ENCODE data around the gene ZMYND10.
A peak's percentile ranks its signal among the peaks of the same experiment; 100 is the strongest.

ZMYND10 gene

DNA sequence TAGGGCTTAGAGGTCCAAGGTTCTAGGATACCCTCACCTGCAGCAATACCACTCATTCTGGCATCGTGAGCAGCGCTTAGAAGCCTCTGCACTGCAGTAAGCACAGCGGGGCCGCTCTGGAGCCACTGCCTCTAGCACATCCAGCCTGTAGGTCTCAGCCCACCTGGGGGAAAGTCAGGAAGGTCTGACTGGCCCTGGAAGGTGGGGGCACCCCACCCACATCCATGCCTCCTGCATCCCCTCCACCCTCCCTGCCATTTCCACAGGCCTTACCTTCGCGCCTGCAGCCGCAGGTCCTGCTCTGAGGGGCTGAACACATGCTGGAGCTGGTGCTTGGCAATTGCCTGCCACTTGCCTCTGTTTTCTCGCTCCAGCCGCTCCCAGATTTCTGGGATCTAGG, 4.0 kb downstream of the ZMYND10 start:
- Histone ChIP-seq H3K9ac (ENCODE audit: low read length) (no peak overlapping the region), H3K27ac (ENCODE audit: low read depth, low read length) (no peak overlapping the region), H3K9me3 (ENCODE audit: low read length) (no peaks in the 10 kb centered on the region), H3K36me3 (ENCODE audit: insufficient read depth, low read length) (no peaks in the 10 kb centered on the region), H3K27me3 (ENCODE audit: control insufficient read depth in 1 of 2, insufficient read depth in 2 of 2, low read length in 2 of 2) (no peaks in the 10 kb centered on the region), H3K4me3 (ENCODE audit: low read depth in 1 of 2, low read length in 2 of 2) (peak overlapping the region in 1 of 2 donors; percentile 58), H3K4me1 (ENCODE audit: insufficient read depth, low read length) (peaks cover 37% of the 10 kb centered on the region)

DNA sequence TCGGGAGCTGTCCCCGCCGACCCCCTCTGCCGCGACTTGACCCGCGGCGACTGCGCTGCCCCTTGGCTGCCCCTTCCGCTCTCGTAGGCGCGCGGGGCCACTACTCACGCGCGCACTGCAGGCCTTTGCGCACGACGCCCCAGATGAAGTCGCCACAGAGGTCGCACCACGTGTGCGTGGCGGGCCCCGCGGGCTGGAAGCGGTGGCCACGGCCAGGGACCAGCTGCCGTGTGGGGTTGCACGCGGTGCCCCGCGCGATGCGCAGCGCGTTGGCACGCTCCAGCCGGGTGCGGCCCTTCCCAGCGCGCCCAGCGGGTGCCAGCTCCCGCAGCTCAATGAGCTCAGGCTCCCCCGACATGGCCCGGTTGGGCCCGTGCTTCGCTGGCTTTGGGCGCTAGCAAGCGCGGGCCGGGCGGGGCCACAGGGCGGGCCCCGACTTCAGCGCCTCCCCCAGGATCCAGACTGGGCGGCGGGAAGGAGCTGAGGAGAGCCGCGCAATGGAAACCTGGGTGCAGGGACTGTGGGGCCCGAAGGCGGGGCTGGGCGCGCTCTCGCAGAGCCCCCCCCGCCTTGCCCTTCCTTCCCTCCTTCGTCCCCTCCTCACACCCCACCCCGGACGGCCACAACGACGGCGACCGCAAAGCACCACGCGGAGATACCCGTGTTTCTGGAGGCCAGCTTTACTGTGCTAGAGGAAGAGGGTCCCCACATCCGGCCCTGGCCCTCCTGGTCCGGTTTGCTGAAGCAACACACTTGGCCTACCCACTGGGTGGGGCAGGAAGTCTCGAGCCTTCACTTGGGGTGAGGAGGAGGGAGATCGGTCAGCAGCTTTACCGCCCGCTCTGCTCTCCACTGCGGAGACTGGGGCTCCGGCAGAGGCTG, 4.8 kb downstream of the ZMYND10 start, which contains the start of gene RASSF1:
TSS of gene RASSF1 (minus strand) at position 389 of the 882 bp plus-strand sequence. CDS start at position 358, 31 bp downstream.
- H3K36me3 ChIP-seq (ENCODE audit: insufficient read depth, low read length), result no peaks in the 10 kb centered on the region
- peak within 1 kb of the TSS; percentile 59 for H3K27ac ChIP-seq (ENCODE audit: low read depth, low read length)
- H3K4me1 ChIP-seq (ENCODE audit: insufficient read depth, low read length), result peaks cover 43% of the 10 kb centered on the region
- H3K27me3 ChIP-seq (ENCODE audit: control insufficient read depth in 1 of 2, insufficient read depth in 2 of 2, low read length in 2 of 2), result no peaks in the 10 kb centered on the region
- no peak within 1 kb of the TSS for H3K9ac ChIP-seq (ENCODE audit: low read length)
- no peaks in the 10 kb centered on the region for H3K9me3 ChIP-seq (ENCODE audit: low read length)
- H3K4me3 ChIP-seq (ENCODE audit: low read depth in 1 of 2, low read length in 2 of 2), result peak within 1 kb of the TSS; percentile 29 to 58

DNA sequence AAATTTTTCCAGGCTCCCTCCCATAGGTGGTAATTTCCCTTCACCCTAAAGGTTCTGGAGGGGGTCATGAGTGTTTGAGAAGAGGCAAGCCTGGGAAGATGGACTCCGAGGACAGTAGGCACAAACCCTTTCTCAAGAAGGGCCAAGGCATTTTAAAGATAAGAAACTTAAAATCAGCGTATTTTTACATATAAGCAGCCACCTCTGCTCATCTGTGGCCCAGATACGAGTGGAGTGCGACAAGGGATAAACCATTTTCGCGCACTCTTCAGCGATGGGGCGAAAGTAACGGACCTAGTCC, 5.4 kb downstream of the ZMYND10 start:
- Histone ChIP-seq H3K4me1 (ENCODE audit: insufficient read depth, low read length) (peaks cover 39% of the 10 kb centered on the region), H3K27ac (ENCODE audit: low read depth, low read length) (peak overlapping the region; percentile 6), H3K36me3 (ENCODE audit: insufficient read depth, low read length) (no peaks in the 10 kb centered on the region), H3K4me3 (ENCODE audit: low read depth in 1 of 2, low read length in 2 of 2) (peak overlapping the region; percentile 29 to 58), H3K27me3 (ENCODE audit: control insufficient read depth in 1 of 2, insufficient read depth in 2 of 2, low read length in 2 of 2) (no peaks in the 10 kb centered on the region), H3K9ac (ENCODE audit: low read length) (no peak overlapping the region), H3K9me3 (ENCODE audit: low read length) (no peaks in the 10 kb centered on the region)

DNA sequence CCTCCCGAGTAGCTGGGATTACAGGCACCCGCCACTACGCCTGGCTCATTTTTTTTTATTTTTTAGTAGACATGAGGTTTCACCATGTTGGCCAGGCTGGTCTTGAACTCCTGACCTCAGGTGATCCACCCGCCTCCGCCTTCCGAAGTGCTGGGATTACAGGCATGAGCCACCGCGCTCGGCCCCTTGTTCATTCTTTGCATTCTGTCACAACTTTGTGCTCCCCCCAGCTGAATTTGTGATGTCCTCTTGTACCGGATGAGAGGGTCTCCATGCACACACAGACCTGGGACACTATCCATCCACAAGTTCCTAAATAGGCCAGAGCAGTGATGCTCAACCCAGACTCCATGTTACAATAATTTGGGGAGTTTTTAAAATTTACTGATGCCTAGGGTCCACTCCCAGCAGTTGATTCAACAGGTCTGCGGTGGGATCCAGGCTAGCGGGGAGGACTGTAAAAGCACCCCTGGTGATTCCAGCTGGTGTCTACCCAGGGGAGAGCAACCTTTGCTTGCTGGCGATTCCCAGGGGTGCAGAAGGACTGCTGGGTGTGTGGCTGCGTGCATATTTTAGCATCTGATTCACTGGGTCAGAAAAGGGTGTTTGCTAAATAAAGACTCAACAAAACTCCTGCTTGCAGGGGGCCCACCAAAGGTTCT, 5.9 kb downstream of the ZMYND10 start:
- Histone ChIP-seq H3K36me3 (ENCODE audit: insufficient read depth, low read length) (no peaks in the 10 kb centered on the region), H3K27ac (ENCODE audit: low read depth, low read length) (peak overlapping the region; percentile 6), H3K4me1 (ENCODE audit: insufficient read depth, low read length) (peaks cover 42% of the 10 kb centered on the region), H3K27me3 (ENCODE audit: control insufficient read depth in 1 of 2, insufficient read depth in 2 of 2, low read length in 2 of 2) (no peaks in the 10 kb centered on the region), H3K9ac (ENCODE audit: low read length) (no peak overlapping the region), H3K4me3 (ENCODE audit: low read depth in 1 of 2, low read length in 2 of 2) (peak overlapping the region; percentile 29 to 58), H3K9me3 (ENCODE audit: low read length) (no peaks in the 10 kb centered on the region)

DNA sequence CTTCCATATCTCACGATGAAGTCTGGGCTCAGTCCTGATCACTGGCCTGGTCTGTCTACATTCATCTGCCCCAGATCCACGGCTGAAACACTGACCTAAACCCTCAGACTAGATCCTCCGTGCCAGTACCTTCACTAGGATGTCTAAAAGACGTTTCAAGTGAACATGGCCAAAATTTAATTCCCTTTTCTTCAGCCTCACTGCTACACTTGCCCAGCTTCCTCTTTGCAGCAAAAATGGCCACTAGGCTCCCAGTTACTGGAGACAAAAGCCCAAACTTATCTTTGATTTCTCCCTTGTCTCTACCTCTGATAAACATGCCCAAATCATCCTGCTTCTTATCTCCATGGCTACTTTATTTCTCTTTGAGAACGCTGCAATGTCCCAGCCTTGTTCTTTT, 6.6 kb downstream of the ZMYND10 start:
- Histone ChIP-seq H3K36me3 (ENCODE audit: insufficient read depth, low read length) (peaks cover 6% of the 10 kb centered on the region), H3K4me1 (ENCODE audit: insufficient read depth, low read length) (peaks cover 48% of the 10 kb centered on the region), H3K4me3 (ENCODE audit: low read depth in 1 of 2, low read length in 2 of 2) (peak overlapping the region in 1 of 2 donors; percentile 4), H3K27ac (ENCODE audit: low read depth, low read length) (peak overlapping the region; percentile 91), H3K9ac (ENCODE audit: low read length) (no peak overlapping the region), H3K27me3 (ENCODE audit: control insufficient read depth in 1 of 2, insufficient read depth in 2 of 2, low read length in 2 of 2) (no peaks in the 10 kb centered on the region), H3K9me3 (ENCODE audit: low read length) (no peaks in the 10 kb centered on the region)

DNA sequence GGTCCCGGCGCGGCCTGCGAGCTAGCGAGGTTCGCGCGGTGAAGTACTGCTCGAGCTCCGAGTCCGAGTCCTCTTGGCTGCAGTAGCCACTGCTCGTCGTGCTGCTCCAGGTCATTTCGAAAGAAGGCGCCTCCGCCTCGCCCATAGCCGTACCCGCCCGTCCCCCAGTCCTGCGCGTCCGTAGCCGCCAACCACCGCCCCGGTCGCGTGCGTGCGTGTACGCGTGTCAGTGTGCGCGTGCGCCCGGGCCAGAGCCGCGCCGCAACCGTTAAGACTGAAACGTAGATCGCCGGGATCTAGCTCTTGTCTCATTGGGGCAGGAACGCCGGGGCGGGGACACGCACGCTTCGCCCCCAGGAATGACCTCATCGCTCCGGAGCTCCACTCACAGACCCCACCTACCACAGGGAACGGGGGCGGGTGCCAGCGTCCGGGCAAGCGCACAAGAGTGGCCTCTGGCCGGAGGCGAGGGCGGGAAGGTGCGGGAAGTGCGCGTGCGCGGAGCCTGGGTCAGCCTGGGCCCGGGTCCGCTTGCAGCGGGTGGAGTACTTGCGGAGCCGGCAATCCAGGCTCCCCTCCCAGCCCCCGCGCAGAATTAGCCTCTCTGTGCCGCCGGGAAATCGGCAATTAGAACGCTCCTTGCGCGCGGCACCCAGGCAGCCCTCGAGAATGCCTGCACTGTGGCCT, 8.2 kb downstream of the ZMYND10 start:
- Histone ChIP-seq H3K4me3 (ENCODE audit: low read depth in 1 of 2, low read length in 2 of 2) (peak overlapping the region; percentile 76 to 81), H3K9ac (ENCODE audit: low read length) (peak overlapping the region; percentile 78), H3K27me3 (ENCODE audit: control insufficient read depth in 1 of 2, insufficient read depth in 2 of 2, low read length in 2 of 2) (no peaks in the 10 kb centered on the region), H3K4me1 (ENCODE audit: insufficient read depth, low read length) (peaks cover 50% of the 10 kb centered on the region), H3K27ac (ENCODE audit: low read depth, low read length) (peak overlapping the region; percentile 91), H3K36me3 (ENCODE audit: insufficient read depth, low read length) (peaks cover 10% of the 10 kb centered on the region), H3K9me3 (ENCODE audit: low read length) (no peaks in the 10 kb centered on the region)

DNA sequence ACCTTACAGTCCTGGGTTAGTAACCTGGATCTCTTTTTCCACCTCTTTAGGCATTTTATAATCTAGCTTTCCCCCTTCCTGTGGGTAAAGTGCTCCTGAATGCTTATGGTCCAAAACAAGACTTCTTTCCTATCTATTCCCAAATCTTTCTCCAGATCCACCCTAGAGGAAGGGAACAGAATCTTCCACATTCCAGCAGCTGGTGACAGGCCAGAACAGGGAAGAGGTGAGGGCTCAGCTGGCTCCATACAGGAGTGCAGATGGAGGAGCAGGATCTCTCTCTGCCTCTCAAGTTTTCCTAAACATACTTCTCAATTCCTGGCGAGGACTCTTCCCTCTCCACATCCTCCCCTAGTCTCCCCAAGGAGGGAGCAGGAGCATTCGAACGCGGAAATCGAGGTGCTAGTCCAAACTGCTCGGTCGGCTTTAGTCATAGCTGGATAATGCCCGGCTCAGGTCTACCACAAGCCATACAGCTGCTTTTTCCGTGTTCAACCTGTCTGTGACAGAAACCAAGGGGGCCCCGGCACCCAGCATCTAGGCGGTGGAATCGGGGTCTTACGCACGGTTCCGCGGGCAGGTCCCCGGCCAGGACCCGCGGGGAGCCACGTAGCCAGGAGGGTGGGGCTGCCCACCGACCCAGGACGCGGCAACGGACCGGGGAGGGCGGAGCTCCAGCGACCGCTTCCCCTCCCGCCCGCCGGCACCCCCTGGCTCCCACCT, 8.9 kb downstream of the ZMYND10 start:
- Histone ChIP-seq H3K9ac (ENCODE audit: low read length) (peak overlapping the region; percentile 74), H3K9me3 (ENCODE audit: low read length) (no peaks in the 10 kb centered on the region), H3K27ac (ENCODE audit: low read depth, low read length) (peak overlapping the region; percentile 91), H3K4me1 (ENCODE audit: insufficient read depth, low read length) (peaks cover 49% of the 10 kb centered on the region), H3K27me3 (ENCODE audit: control insufficient read depth in 1 of 2, insufficient read depth in 2 of 2, low read length in 2 of 2) (no peaks in the 10 kb centered on the region), H3K36me3 (ENCODE audit: insufficient read depth, low read length) (peaks cover 17% of the 10 kb centered on the region), H3K4me3 (ENCODE audit: low read depth in 1 of 2, low read length in 2 of 2) (peak overlapping the region; percentile 76 to 81)

DNA sequence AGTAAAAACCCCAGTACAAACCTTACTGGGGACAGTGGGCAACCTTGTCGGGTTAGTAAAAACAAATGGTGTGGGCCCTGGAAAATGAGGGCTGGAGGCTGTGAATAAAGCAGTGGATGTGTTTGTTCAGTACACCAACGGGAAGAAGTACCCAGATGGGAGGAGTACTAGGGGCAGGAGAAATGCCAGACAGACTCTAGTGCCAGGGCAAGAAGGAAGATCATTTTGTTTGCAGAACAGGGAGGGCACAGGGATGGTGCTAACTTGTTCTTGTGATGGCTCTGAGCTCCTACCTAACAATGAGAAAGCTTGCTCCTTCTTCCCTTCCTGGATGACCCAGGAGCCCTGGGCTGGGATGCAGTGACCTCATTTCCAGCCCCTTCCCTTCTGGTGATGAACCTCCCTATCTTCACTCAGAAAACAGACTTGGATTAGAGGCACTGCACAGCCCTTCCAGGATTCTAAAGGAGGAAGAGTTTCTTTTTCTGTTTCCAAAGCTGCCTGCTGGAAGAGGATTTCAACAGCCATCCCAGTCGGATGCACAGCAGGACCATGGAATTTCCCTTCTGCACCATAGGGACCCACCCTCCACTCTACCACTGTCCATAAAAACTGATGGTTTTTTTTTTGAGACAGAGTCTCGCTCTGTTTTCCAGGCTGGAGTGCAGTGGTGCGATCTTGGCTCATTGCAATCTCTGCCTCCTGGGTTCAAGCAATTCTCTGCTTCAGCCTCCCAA, 11.0 kb downstream of the ZMYND10 start:
- H3K4me3 ChIP-seq (ENCODE audit: low read depth in 1 of 2, low read length in 2 of 2), result no peak overlapping the region
- H3K27ac ChIP-seq (ENCODE audit: low read depth, low read length), result peak overlapping the region; percentile 14
- H3K27me3 ChIP-seq (ENCODE audit: control insufficient read depth in 1 of 2, insufficient read depth in 2 of 2, low read length in 2 of 2), result no peaks in the 10 kb centered on the region
- H3K9me3 ChIP-seq (ENCODE audit: low read length), result no peaks in the 10 kb centered on the region
- H3K9ac ChIP-seq (ENCODE audit: low read length), result no peak overlapping the region
- peaks cover 38% of the 10 kb centered on the region for H3K36me3 ChIP-seq (ENCODE audit: insufficient read depth, low read length)
- peaks cover 34% of the 10 kb centered on the region for H3K4me1 ChIP-seq (ENCODE audit: insufficient read depth, low read length)

DNA sequence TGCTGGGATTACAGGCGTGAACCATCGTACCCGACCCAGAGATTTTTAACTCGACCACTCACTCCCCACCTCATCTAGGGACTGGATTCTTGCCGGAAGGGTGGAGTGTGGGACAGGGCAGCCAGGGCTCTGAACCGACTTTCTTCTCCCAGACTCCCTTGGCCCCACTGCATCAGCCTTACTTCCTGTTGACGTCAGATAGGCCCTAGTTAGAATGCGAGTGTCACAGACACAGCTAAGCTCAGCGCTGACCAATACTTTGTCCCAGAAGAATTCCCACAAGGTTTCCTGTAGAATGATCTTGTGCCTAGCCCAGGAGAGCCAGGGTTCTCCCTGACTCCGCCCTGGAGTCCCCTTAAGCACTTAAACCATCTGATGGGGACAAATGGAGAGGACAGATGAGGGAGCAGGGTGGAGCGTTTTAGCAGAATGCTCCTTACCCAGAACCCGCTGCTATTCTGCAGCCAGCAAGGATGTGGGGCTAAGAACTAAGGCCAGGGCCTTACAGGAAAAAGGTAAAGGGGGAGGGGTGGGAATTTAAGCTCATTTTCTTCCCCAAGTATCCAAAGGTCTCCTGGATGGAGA, 11.7 kb downstream of the ZMYND10 start:
- no peaks in the 10 kb centered on the region for H3K27me3 ChIP-seq (ENCODE audit: control insufficient read depth in 1 of 2, insufficient read depth in 2 of 2, low read length in 2 of 2)
- no peak overlapping the region for H3K27ac ChIP-seq (ENCODE audit: low read depth, low read length)
- no peak overlapping the region for H3K9ac ChIP-seq (ENCODE audit: low read length)
- peaks cover 42% of the 10 kb centered on the region for H3K36me3 ChIP-seq (ENCODE audit: insufficient read depth, low read length)
- no peaks in the 10 kb centered on the region for H3K9me3 ChIP-seq (ENCODE audit: low read length)
- H3K4me1 ChIP-seq (ENCODE audit: insufficient read depth, low read length), result peaks cover 33% of the 10 kb centered on the region
- no peak overlapping the region for H3K4me3 ChIP-seq (ENCODE audit: low read depth in 1 of 2, low read length in 2 of 2)

DNA sequence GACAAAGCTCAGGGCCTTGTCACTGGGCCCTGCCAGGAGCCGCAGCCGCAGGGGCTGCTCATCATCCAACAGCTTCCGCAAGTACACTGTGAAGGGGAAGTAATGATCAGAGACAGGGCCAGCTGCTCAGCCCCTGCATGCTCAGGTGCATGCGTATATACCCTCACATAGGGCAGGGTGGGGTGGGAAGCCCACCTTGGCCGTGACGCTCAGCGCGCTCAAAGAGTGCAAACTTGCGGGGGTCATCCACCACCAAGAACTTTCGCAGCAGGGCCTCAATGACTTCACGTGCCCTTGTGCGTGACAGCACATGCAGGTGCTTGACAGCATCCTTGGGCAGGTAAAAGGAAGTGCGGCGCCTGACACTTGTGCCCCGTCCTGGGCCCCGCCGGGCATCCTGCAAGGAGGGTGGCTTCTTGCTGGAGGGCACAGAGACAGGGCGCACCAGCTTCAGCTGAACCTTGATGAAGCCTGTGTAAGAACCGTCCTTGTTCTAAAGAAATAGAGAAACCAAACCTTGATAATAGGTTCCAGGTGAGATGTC, 14.1 kb downstream of the ZMYND10 start:
- Histone ChIP-seq H3K36me3 (ENCODE audit: insufficient read depth, low read length) (peaks cover 42% of the 10 kb centered on the region), H3K4me1 (ENCODE audit: insufficient read depth, low read length) (peaks cover 39% of the 10 kb centered on the region), H3K9me3 (ENCODE audit: low read length) (no peaks in the 10 kb centered on the region), H3K4me3 (ENCODE audit: low read depth in 1 of 2, low read length in 2 of 2) (no peak overlapping the region), H3K27me3 (ENCODE audit: control insufficient read depth in 1 of 2, insufficient read depth in 2 of 2, low read length in 2 of 2) (no peaks in the 10 kb centered on the region), H3K27ac (ENCODE audit: low read depth, low read length) (no peak overlapping the region), H3K9ac (ENCODE audit: low read length) (no peak overlapping the region)
